Right lobe of liver (tissue), 6 donors: ENCODE data around the gene ROM1. TPM values are rescaled to one million over a fixed set of nuclear protein-coding genes. Genes with fewer than 3 reads are reported as not detected.

Source experiments
- ATAC-seq, 4 donors: fragments of 200-7000 bp; cut with Tn5 transposase; one replicate each; pipeline ENCODE4 v1.9.1; 2020; ENCODE audit warnings: mild to moderate bottlenecking in 4 of 4, moderate library complexity in 4 of 4
- DNase-seq, 3 donors: peaks; one replicate each; pipeline ENCODE4 v3.0.0-alpha.2; 2020
- H3K27ac ChIP-seq, 3 donors: fragments of 200-600 bp; one replicate each; pipeline ENCODE4 v1.8.0; 2022
- H3K27me3 ChIP-seq, 2 donors: fragments of 200-600 bp; one replicate each; pipeline ENCODE4 v1.8.0; 2022
- H3K36me3 ChIP-seq, 4 donors: fragments of 200-600 bp; sonication (generic) in 1 of 4; one replicate each; pipeline versions ENCODE4 v1.5.1 to v1.8.0; 2017 to 2022; ENCODE audit warnings: control low read depth in 1 of 4
- H3K4me1 ChIP-seq, 4 donors: fragments of 200-600 bp; sonication (generic) in 1 of 4; one replicate each; pipeline versions ENCODE4 v1.5.1 to v1.8.0; 2017 to 2022; ENCODE audit warnings: control low read depth in 1 of 4
- H3K4me3 ChIP-seq, 3 donors: fragments of 200-600 bp; one replicate each; pipeline ENCODE4 v1.8.0; 2022
- H3K9me3 ChIP-seq, 4 donors: fragments of 200-600 bp; sonication (generic) in 1 of 4; one replicate each; pipeline versions ENCODE4 v1.5.1 to v1.8.0; 2017 to 2022; ENCODE audit warnings: control low read depth in 1 of 4
- POLR2A ChIP-seq: fragments of 450-650 bp; IDR thresholded peaks from one replicate; pipeline ENCODE4 v1.6.1; 2017; ENCODE audit warnings: antibody characterized with exemption, mild to moderate bottlenecking
- WGBS: methylation state at CpG from one replicate; pipeline ENCODE4 v1.1.6; 2018; ENCODE audit warnings: low coverage, low lambda C conversion rate; ENCODE audit not compliant: insufficient coverage; ENCODE audit errors: missing lambda C conversion rate; 5-methylcytosine and 5-hydroxymethylcytosine counted together
- intact Hi-C, 2 donors: fragments of 100-400 bp; cut with DNase I; formaldehyde crosslinking; loops; one replicate each; pipeline versions ENCODE4 v1.11.2 to v1.14.1; 2022
- long read RNA-seq: library from polyadenylated mRNA; unstranded; transcript quantifications from one replicate; pipeline ENCODE4 v2.0.0, GENCODE V29; 2019
- total RNA-seq, 6 experiments: library from RNA; depleted of rRNA in 2 of 6; stranded (reverse); fragments of >200 nt in 2 of 6; fragmentation: NEBNext Ultra II Directional in 3 of 6; extraction: Animal tissue kit (Norgen Biotek cat#: 25700) in 3 of 6; gene quantifications; one replicate each; pipeline versions ENCODE4 v1.1.0 to v1.2.4, GENCODE V29; 2016 to 2023
- TF ChIP-seq, protein P1 (sequence below), 4 donors: fragments of 200-600 bp in 3 of 4; fragments of 450-650 bp in 1 of 4; IDR thresholded peaks; one replicate each; pipeline versions ENCODE4 v1.5.1 to v1.8.0; 2016 to 2022; ENCODE audit warnings: antibody characterized with exemption in 4 of 4, mild to moderate bottlenecking in 2 of 4
- donor health status: DM: no; HTN: yes; CAD: no.
- donor health status: DM: no; HTN: no; CAD: no.
- donor health status: DM: no; HTN: no; CAD: no.
- donor health status: DM: no; HTN: yes; CAD: no.
- donor health status: DM: no; HTN: yes; CAD: no.

Gene ROM1, protein sequence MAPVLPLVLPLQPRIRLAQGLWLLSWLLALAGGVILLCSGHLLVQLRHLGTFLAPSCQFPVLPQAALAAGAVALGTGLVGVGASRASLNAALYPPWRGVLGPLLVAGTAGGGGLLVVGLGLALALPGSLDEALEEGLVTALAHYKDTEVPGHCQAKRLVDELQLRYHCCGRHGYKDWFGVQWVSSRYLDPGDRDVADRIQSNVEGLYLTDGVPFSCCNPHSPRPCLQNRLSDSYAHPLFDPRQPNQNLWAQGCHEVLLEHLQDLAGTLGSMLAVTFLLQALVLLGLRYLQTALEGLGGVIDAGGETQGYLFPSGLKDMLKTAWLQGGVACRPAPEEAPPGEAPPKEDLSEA
- 1 to 10 TPM; 1.1 to 2.9 (median 1.2) TPM for total RNA-seq
- long read RNA-seq: 0 reads

DNA sequence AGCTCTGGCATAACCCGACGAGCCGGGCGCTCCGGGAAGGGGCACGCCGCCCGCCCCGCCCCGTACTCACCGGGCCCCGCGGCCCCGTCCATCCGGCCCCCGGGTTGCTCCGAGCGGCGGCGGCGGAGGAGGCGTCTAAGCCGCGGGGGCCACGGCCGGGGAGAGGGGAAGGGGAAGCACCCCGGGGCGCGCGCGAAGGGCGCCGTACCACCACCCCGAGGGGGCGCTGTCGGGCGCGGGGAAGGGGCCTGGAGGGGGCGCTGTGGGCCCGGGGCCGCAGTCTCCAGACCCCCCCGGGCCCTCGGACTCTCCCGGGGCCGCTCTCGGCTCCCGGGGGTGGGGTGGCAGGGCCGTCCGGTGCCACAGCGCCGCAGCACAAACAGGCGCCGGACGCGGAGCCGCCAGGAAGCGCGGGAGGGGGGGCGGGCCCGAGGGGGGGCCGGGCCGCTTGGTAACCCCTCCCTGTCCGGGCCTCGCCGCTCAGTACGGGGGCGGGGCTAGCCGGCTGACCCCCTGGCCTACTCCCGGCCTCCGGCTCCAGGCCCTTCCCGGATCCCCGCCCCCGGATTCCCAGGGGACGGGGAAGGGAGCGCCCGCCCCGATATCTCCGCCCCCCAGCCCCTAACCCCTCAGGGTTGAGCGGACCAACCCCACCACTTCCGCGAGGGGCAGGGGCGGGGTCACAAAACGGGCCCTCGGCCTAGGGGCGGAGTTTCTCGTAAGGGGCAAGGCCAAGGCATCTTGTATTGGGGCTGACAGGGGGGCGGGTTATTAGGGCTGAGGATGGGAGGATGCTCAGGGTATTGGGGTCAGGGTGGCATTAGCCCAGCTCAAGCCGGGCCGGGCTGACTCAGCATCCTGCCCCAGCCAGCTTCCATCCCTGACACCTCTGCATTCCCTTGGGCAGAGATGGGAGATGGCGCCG lies at the start of gene ROM1, which contains the start of gene EML3:
Gene ROM1, plus strand, starts transcription at position 892 of the 925 bp plus-strand sequence. Its CDS starts 25 bp downstream, at position 917.
Gene EML3, minus strand, starts transcription at position 410 of the 925 bp plus-strand sequence. Its CDS starts 318 bp downstream, at position 92.
- Histone ChIP-seq H3K27ac (peak within 1 kb of the TSS; percentile 75 to 94 (median 90)), H3K4me3 (peak within 1 kb of the TSS; percentile 67 to 80 (median 78)), H3K36me3 (no peaks in the 10 kb centered on the region), H3K4me1 (peaks cover 0 to 19% (median 5%) of the 10 kb centered on the region in 4 donors), H3K9me3 (no peaks in the 10 kb centered on the region), H3K27me3 (no peaks in the 10 kb centered on the region)
- WGBS: 1% methylated on average over 13 of the region's 91 CpGs
- DNase-seq (peak; percentile 89 to 92 (median 89)), ATAC-seq (peak; percentile 81 to 89 (median 88))
- intact Hi-C loops: loop anchor here in 1 of 2 donors (10.0 kb wide), 1 partner anchor 62 kb away; the partner anchor contains the start of genes LBHD1, UBXN1 and UQCC3
- TF ChIP-seq, protein P1, sequence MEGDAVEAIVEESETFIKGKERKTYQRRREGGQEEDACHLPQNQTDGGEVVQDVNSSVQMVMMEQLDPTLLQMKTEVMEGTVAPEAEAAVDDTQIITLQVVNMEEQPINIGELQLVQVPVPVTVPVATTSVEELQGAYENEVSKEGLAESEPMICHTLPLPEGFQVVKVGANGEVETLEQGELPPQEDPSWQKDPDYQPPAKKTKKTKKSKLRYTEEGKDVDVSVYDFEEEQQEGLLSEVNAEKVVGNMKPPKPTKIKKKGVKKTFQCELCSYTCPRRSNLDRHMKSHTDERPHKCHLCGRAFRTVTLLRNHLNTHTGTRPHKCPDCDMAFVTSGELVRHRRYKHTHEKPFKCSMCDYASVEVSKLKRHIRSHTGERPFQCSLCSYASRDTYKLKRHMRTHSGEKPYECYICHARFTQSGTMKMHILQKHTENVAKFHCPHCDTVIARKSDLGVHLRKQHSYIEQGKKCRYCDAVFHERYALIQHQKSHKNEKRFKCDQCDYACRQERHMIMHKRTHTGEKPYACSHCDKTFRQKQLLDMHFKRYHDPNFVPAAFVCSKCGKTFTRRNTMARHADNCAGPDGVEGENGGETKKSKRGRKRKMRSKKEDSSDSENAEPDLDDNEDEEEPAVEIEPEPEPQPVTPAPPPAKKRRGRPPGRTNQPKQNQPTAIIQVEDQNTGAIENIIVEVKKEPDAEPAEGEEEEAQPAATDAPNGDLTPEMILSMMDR (IDR thresholded peaks at IDR 0.05): peak; percentile 89 to 98 (median 94)
- TF ChIP-seq POLR2A: peak; percentile 21

DNA sequence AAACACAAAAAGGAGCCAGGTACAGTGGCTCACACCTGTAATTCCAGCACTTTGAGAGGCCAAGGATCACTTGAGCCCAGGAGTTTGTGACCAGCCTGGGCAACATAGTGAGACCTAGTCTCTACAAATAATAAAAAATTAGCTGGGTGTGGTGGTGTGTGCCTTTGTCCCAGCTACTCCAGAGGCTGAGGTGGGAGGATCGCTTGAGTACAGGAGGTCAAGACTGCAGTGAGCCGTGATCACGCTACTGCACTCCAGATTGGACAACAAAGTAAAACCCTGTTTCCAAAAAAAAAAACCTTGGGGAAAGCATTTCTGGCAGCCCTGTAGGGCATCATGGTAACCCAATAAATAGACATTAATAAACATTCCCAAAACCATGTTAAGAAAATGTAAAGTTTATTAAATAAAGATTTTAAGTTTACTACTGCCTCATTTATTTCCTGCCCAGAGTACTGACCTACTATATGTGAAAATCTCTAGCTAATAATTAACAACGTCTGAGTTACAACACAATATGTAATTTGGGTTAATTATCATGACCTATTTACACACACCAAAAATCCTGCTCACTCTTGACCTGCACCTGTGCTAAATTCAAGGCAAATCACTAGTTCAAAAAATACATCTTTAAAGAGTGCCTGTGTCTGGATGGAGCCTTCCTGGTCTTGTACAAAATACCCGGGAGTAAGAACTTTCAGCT lies 47.8 kb upstream of the ROM1 start:
- H3K9me3 ChIP-seq: no peaks in the 10 kb centered on the region
- ATAC-seq (peak; percentile 13 to 76 (median 54)), DNase-seq (peak in 1 of 3 donors; percentile 15)
- peaks cover 0 to 36% (median 17%) of the 10 kb centered on the region in 4 donors for H3K4me1 ChIP-seq
- H3K27ac ChIP-seq: peak overlapping the region in 2 of 3 donors; percentile 7 to 25
- intact Hi-C loops: no loop called here
- H3K36me3 ChIP-seq: peaks cover 0 to 66% (median 31%) of the 10 kb centered on the region in 4 donors
- WGBS: 11% methylated on average over 3 of the region's 5 CpGs
- H3K4me3 ChIP-seq: no peak overlapping the region
- no peak for TF ChIP-seq POLR2A
- TF ChIP-seq, protein P1 (IDR thresholded peaks at IDR 0.05): no peak
- H3K27me3 ChIP-seq: no peaks in the 10 kb centered on the region

DNA sequence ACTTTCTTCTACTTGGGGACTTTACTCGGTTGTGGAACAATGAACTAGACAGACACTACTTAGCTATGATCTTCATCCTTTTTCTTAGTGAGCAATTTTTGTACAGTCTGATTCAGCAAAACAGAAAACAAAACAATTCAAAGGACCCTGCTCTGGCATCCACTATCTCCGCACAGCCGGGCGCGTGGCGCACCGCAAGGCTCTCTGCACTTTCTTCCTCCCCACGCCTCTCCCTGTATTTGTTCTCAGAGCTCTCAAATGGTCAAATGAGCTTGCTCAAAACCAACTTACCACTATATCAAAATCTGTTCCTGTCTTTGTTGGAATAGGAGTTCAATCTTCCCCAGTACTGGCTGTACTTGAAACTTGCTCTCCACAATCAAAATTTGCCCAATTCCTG lies 46.8 kb upstream of the ROM1 start:
- DNase-seq: no peak
- H3K36me3 ChIP-seq: peaks cover 0 to 68% (median 39%) of the 10 kb centered on the region in 4 donors
- peak overlapping the region in 1 of 3 donors; percentile 7 for H3K27ac ChIP-seq
- intact Hi-C loops: no loop called here
- H3K9me3 ChIP-seq: no peaks in the 10 kb centered on the region
- no peak overlapping the region for H3K4me3 ChIP-seq
- peak in 3 of 4 donors; percentile 7 to 18 (median 14) for ATAC-seq
- TF ChIP-seq, protein P1 (IDR thresholded peaks at IDR 0.05): no peak
- TF ChIP-seq POLR2A: no peak
- WGBS: 74% methylated on average over 8 of the region's 8 CpGs
- H3K27me3 ChIP-seq: no peaks in the 10 kb centered on the region
- peaks cover 0 to 28% (median 14%) of the 10 kb centered on the region in 4 donors for H3K4me1 ChIP-seq
